GM19351 (cell line): Measurements from ENCODE around the gene PLCB1.

ENCODE experiments used
- ATAC-seq: cut with Tn5 transposase; IDR thresholded peaks from one replicate; pipeline ENCODE4 v1.9.1; 2021; ENCODE audit warnings: mild to moderate bottlenecking, moderate library complexity; ENCODE audit not compliant: unreplicated experiment

The PLCB1 gene

DNA sequence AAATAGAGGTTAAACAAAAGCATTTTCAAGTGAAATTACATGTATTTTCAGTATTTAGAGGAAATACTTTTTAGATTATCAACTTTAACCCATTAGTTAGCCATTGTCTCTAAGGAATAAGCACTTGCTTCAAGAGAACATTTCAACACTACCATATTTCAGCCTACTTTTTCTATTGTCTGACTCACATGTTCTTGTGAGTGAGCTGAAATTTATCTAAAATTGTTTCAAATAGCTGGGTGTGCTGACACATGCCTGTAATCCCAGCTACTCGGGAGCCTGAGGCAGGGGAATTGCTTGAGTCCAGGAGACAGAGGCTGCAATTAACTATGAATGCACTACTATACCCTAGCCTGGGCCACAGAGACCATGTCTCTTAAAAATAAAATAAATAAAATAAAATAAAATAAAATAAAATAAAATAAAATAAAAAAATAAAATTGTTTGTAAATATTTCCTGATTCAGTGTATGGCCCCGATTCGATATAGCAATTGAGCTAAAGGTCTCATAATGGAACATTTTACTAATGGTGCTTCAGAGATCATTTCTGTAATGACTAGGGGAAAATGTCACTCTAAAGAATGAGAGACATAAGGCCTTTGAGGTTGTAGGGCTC lies 612.3 kb downstream of the PLCB1 start:
- ATAC-seq, result no peak

DNA sequence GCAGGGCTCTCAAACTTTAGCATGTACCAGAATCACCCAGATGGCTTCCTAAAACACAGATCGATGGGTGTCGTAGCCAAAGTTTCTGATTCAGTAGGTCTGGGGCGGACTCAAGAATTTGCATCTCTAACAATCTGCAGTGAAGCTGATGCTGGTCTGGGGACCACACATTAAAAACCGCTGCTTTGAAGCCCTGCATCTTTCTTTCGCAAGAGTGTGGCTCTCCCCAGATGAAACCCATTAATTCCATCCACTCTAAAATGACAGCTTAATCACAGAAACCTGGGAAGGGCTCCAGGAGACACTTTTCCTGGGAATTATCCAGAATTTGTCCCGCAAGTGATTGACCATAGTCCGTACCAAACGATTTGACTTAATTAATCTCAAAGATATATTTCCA lies 617.0 kb downstream of the PLCB1 start:
- ATAC-seq, result no peak

- ATAC-seq, result no peak
Observed at GRCh38 chr20:8749986-8750385, 617.9 kb downstream of the PLCB1 start.

DNA sequence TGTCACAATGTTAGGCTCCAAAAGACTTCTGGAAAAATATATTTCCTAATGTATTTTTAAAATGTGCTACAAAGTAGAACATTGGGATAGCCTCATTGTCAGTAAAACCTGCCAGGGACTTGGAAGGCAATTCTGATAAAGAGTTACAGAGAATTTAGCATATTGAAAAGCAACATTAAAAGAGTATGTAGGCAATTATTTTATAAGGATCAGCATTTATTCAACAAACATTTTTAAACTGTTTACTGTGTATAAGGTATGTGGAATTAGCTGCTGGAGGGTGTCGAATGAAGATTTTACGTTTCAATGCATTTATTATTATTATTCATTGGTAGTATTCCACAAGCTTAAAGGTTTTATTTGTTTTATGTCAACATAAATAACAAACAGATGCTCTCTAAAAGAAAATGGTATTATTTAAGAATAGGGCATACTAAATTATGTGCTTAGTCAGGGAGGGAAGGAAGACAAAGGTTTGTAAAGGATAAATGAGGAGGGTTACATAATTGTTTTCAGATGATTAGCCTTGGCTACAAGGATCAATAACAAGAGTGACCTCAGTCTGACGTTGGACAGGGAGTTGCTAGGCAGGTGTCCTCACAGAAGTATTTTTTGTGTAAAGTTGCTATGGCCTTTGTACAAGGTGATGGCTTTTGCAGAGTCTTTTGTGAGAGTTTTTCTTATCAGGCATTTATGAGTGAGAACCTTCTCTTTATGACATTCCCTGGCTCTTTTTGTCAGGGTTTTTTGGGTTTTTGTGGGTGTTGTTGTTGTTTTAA lies 623.5 kb downstream of the PLCB1 start:
- ATAC-seq, result no peak

- no peak for ATAC-seq
Observed at GRCh38 chr20:8756410-8756809, 624.3 kb downstream of the PLCB1 start.

DNA sequence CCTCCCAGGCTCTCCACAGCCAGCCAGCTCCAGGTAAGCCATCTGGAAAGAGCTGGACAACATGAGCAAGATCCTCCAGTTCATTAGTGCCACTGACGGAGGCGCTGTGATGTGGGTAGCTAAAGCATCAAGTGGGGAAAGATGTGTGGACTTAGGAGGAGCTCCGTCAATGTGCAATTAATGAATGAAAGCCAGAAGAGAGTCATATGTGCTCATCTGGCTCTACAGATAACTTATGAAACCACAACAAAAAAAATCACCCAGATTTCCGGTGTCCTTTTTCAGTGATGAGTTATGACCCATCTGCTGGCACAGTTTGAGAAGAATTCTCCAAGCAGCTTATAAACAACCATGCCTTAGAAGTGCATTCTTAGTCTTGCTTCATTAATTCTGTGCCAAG lies 625.1 kb downstream of the PLCB1 start:
- no peak for ATAC-seq

GRCh38 chr20:8764344-8764962 lies 632.4 kb downstream of the PLCB1 start:
- no peak for ATAC-seq

DNA sequence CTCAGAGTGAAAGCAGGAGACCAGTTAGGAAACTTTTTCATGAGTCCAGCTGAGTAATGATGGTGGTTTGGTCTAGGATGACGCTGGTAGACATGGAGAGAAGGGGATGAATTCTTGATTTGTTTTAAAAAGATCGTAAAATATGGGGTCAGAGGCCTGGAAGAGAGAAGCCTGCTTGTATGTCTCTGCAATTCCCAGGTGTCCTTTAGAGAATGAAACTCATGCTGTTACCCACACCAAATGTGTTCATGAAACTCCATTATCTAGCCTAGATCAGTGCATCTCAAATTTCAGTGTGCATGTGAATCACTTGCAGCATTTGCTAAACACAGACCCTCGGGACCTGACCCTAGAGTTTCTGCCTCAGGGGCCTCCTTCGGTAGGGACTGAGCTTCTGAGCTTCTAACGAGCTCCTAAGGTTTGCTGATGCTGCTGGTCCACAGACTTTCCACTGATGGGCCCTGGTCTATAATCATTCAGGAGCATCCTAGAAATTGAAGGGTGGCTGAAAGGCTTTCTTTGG lies 634.9 kb downstream of the PLCB1 start:
- ATAC-seq, result no peak

DNA sequence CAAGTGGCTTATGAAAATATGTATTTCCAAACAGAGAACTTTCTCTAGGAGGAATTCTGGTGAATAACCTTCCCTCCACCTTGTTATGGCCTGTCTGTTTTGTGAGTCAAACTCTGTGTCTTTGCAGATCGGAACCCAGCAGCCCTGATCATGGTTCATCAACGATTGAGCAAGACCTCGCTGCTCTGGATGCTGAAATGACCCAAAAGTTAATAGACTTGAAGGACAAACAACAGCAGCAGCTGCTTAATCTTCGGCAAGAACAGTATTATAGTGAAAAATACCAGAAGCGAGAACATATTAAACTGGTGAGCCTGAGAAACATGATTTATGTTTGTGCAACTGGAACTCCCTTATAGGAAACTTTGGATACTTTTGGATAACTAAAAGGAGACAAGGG lies 642.3 kb downstream of the PLCB1 start:
- ATAC-seq, result no peak

GRCh38 chr20:8777911-8778310 lies 645.8 kb downstream of the PLCB1 start:
- no peak for ATAC-seq

GRCh38 chr20:8778387-8778786 lies 646.3 kb downstream of the PLCB1 start:
- ATAC-seq, result no peak

- no peak for ATAC-seq
Observed at GRCh38 chr20:8780915-8781314, 648.8 kb downstream of the PLCB1 start.

- ATAC-seq, result no peak
Observed at GRCh38 chr20:8782804-8783203, 650.7 kb downstream of the PLCB1 start.

DNA sequence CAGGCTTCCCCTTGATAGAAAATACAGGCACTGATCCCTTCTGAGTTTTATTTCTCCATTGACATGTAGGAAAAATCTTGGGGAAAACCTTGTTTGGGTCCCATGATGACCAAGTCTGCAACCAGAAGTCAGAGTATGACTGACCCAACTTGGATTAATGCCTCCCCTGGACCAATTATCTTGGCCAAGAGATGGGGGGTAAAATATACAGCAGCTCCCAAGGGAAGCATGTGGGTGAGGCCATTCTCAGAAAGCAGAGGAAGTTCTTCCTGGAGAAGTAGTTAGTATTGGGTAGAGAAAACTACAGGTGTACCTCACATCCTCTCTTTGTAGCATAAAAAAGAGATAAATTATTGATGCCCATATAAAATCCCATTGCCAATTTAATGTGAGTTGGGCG lies 651.7 kb downstream of the PLCB1 start:
- no peak for ATAC-seq

- no peak for ATAC-seq
Observed at GRCh38 chr20:8786383-8786782, 654.3 kb downstream of the PLCB1 start.

DNA sequence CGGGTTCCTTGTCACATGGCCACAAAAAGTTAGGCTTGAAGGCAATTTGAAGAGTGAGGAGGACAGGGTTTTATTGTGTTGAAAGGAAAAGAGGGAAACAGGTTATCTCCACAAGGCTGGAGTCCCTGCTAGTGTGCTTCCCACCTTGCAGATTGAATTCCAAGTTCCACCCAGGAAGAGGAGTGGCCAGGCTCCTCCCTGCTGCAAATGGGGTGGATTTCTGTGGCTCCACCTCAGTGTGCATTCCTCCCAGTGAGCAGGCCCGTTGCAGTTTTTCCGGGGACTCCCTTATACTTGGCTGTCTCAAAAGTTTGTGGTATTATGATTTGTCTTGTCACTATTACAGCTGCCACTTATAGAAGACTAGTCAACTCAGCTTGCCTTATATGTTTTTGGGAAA lies 655.0 kb downstream of the PLCB1 start:
- no peak for ATAC-seq

DNA sequence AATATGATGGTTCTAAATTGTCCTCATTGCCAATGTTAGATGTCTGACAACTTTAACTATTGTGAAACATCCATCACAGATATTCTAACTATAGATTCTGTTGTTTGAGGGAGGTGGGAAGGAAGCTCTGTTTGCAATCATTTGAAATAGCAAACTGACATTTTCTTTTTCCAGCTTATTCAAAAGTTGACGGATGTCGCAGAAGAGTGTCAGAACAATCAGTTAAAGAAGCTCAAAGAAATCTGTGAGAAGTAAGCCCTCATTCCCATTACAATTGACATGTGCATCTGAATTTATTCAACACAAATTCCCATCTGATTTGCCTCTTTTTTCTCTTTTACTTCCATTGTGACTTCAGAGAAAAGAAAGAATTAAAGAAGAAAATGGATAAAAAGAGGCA lies 656.2 kb downstream of the PLCB1 start:
- ATAC-seq, result no peak

DNA sequence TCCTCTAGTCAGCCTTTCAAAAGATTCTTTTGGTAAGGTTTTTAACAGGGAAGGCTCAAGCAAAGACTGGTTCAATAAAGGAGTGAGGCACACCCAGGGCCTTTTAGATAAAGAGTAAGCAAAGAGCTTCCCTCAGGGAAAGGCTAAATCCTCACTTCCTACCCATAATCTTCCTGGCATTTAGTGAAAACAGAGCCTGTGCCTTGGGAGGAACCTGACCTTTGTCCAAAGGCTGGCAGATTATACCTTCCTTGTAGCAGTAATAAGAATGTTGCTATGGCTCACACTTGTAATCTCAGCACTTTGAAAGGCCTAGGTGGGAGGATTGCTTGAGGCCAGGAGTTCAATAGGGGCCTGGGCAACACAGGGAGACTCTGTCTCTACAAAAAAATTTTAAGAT lies 656.8 kb downstream of the PLCB1 start:
- ATAC-seq, result no peak

DNA sequence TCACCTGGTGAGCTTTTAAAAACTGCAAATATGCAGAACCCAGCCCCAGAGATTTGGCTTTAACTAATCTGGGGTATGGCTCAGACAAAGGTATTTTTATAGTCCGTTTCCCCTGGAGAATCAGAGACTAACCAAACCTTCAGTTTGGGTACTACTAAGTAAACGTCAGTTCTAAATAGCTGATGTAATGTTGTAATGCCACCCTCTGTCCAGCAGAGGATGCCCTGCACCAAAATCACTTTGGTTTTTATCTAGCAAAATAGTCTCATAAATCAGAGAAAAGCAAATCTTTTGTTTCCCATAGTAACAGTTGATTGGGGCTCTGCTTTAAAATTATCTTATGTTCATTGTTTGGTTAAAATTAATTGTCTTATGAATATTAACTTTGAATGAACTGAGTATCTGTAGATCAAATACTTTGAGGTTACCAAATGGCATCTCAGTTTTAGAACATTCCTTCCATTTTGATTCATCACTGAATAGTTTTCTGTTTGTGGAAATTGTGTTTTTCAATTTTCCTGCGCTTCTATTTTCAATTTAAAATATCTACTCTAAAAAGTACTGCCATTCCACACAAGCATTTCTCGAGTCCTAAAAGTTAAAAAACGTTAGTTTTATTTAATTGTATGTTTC lies 658.5 kb downstream of the PLCB1 start:
- ATAC-seq, result peak; percentile 97

DNA sequence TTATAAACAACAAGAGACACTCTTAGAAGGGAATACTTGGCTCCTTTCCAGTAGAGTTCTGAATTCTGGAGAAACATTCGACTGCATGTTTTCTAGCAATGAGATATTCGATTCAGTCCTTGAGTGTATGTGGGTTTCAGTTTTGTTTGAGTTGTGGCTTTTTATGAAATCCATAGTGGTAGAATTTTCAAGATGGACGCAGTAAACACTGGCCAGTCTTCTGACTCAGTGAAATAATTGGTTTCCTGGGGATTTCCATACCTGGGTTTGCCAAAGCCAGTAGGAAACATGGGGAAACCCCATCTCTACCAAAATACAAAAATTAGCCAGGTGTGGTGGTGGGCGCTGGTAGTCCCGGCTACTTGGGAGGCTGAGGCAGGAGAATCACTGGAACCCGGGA lies 663.3 kb downstream of the PLCB1 start:
- no peak for ATAC-seq

DNA sequence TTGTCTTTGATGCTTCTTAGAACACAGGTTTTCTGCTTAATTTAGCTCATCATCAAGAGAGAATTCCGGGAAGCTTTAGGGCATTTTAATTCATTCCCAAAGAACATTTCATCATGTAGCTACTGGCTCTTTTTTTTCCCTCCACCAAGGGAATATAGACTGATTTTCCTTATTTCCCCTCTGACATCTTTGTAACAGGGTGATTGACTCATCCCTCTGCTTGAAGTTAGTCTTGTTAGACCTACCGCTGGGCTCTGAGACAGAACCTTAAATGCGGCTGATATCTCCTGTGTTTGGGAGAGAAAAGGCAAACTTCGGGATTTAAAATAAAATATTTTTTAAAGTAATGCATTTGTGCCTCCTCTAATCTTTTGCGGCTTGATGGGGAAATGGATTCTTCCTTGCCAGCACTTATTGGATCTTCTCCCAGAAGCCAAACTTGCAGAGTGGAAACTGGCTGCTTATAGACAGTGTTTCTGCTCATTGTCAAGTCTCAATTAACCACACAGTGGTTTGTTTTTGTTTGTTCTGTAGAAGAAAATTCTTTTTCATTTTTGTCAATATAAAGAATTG lies 664.1 kb downstream of the PLCB1 start:
- ATAC-seq, result no peak
